Measurements from ENCODE around the gene KBTBD3.

- TF ChIP-seq CTCF (IDR thresholded peaks at IDR 0.05; ENCODE audit: insufficient read depth, low read length, poor library complexity, severe bottlenecking) (no peak), EZH2phosphoT487 (conservative IDR thresholded peaks at IDR 0.05; ENCODE audit: low read length) (no peak)
Measured at GRCh38 chr11:106014035-106014434, 63.1 kb downstream of the KBTBD3 start.
